Neural progenitor cell (in vitro differentiated cells): Measurements from ENCODE around the gene GGNBP2.

ENCODE experiments used
- EZH2 ChIP-seq: fragments of 200-600 bp; sonication (generic); IDR thresholded peaks from 2 replicates; pipeline ENCODE4 v1.6.1; 2017; ENCODE audit warnings: antibody characterized with exemption, mild to moderate bottlenecking, moderate library complexity
- EZH2phosphoT487 ChIP-seq: fragments of 200-600 bp; sonication (generic); IDR thresholded peaks from 2 replicates; pipeline ENCODE4 v1.6.1; 2017; ENCODE audit warnings: antibody characterized with exemption
- TF ChIP-seq, protein P1 (sequence below): fragments of 200-600 bp; sonication (generic); IDR thresholded peaks from 2 replicates; pipeline ENCODE4 v1.5.1; 2017; ENCODE audit warnings: antibody characterized with exemption, mild to moderate bottlenecking

DNA sequence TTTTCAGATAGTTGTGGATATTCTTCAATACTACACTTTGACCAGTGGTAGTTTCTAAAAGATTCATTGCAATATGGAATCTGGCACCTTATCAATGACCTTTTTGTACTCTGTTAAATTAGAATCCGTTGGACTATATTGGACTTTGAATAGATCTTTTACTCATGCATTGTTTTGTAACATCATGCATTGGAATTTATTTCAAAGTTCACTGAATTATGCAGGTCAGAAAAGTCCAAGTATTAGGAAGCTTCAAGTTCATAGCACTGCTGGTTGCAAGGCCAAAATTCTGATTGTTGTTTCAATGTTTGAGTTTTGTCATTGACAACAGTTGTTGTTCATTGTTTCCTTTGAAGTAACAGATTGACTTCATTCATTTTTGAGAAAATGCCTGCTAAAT lies 39.1 kb downstream of the GGNBP2 start:
- TF ChIP-seq, protein P1, sequence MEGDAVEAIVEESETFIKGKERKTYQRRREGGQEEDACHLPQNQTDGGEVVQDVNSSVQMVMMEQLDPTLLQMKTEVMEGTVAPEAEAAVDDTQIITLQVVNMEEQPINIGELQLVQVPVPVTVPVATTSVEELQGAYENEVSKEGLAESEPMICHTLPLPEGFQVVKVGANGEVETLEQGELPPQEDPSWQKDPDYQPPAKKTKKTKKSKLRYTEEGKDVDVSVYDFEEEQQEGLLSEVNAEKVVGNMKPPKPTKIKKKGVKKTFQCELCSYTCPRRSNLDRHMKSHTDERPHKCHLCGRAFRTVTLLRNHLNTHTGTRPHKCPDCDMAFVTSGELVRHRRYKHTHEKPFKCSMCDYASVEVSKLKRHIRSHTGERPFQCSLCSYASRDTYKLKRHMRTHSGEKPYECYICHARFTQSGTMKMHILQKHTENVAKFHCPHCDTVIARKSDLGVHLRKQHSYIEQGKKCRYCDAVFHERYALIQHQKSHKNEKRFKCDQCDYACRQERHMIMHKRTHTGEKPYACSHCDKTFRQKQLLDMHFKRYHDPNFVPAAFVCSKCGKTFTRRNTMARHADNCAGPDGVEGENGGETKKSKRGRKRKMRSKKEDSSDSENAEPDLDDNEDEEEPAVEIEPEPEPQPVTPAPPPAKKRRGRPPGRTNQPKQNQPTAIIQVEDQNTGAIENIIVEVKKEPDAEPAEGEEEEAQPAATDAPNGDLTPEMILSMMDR: no peak
- TF ChIP-seq EZH2phosphoT487 (no peak), EZH2 (no peak)
